ENCODE data around the gene PCDHAC1.

PCDHAC1 gene

GRCh38 chr5:140969880-140970279 lies 43.8 kb downstream of the PCDHAC1 start:
- no peak for DNase-seq

- DNase-seq: no peak
These were observed 47.5 kb downstream of the PCDHAC1 start for GRCh38 chr5:140973550-140973949.

- no peak for DNase-seq
These were observed 50.9 kb downstream of the PCDHAC1 start for GRCh38 chr5:140977003-140977402.

- DNase-seq: no peak
These were observed 52.2 kb downstream of the PCDHAC1 start for GRCh38 chr5:140978260-140978659.

DNA sequence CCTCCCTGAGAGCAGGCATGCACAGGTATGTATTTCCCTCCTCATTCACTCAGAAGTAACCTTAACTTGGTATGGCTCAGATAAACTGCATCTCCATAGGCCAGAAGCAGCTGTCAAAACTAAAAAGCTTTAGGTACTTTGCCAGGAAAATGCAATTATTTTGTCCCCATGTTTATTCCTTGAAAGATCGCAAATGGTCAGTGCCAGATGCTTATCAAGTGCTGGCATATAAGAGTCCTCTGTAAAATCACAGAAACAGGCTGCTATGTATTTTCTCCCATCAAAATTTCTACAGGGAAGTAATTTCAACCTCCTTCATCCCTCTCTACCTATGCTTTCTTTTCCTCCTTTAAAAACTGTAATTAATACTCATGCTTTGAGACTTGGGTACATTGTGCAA lies 52.9 kb downstream of the PCDHAC1 start:
- no peak for DNase-seq
